Measurements from ENCODE around the gene C20orf144.

GRCh38 chr20:33650753-33651561, 11.2 kb upstream of the C20orf144 start:
- TF ChIP-seq, protein P1, sequence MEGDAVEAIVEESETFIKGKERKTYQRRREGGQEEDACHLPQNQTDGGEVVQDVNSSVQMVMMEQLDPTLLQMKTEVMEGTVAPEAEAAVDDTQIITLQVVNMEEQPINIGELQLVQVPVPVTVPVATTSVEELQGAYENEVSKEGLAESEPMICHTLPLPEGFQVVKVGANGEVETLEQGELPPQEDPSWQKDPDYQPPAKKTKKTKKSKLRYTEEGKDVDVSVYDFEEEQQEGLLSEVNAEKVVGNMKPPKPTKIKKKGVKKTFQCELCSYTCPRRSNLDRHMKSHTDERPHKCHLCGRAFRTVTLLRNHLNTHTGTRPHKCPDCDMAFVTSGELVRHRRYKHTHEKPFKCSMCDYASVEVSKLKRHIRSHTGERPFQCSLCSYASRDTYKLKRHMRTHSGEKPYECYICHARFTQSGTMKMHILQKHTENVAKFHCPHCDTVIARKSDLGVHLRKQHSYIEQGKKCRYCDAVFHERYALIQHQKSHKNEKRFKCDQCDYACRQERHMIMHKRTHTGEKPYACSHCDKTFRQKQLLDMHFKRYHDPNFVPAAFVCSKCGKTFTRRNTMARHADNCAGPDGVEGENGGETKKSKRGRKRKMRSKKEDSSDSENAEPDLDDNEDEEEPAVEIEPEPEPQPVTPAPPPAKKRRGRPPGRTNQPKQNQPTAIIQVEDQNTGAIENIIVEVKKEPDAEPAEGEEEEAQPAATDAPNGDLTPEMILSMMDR (IDR thresholded peaks at IDR 0.05): no peak
- no peak for TF ChIP-seq POLR2A (IDR thresholded peaks at IDR 0.05)
- no peak for TF ChIP-seq EP300 (IDR thresholded peaks at IDR 0.05)
